HG03280 (cell line): ENCODE results near the gene DPH2.

Source experiments
- ATAC-seq: cut with Tn5 transposase; IDR thresholded peaks from one replicate; pipeline ENCODE4 v1.9.1; 2021; ENCODE audit warnings: mild to moderate bottlenecking, moderate library complexity; ENCODE audit not compliant: unreplicated experiment

The DPH2 gene

DNA sequence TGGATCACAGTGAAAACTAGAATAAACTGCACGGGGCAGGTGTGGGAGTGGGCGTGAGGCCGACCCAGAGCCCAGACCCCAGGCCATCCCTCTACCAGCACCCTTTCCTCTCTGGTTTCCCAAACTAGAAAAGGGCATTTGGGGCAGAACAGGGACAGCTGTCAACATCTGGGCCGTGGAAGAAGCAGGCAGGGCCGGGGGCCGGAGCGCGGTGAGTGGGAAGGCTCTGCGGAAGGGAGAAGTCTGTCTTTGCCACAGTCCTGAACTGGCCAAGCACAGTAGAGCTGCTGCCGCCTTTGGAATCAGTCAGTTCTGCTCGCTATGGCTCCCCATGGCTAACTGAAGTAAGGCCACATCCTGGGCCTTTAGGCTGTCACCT lies 28.2 kb downstream of the DPH2 start:
- ATAC-seq: no peak

- ATAC-seq: no peak
Measured at GRCh38 chr1:43999455-43999854, 29.6 kb downstream of the DPH2 start.

DNA sequence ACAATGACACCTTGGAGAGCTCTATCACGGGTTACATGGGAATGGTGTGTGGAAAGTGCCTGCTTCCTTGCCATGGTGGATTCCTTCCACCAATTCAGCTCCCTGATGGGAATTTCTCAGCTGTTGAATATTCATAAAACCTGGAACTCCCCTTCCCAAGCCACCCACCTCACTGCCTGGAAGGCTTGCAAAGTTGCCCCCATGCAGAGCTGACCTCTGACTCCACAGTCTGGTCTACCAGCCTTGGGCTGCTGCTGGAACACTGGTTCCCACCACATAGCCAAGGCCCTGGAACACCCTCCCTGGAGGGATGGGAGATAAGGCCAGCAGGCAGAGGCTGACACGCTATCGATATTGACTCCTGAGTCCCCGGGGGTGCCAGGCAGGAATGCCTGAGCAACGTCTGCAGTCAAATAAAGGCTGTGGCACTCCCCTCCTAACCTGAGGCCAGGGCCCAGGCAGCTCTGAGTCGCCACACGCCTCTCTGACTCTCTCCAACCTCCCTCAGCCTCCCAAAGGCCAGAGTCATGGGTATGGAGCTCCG lies 30.4 kb downstream of the DPH2 start:
- no peak for ATAC-seq

GRCh38 chr1:44002165-44002564 lies 32.4 kb downstream of the DPH2 start:
- no peak for ATAC-seq

DNA sequence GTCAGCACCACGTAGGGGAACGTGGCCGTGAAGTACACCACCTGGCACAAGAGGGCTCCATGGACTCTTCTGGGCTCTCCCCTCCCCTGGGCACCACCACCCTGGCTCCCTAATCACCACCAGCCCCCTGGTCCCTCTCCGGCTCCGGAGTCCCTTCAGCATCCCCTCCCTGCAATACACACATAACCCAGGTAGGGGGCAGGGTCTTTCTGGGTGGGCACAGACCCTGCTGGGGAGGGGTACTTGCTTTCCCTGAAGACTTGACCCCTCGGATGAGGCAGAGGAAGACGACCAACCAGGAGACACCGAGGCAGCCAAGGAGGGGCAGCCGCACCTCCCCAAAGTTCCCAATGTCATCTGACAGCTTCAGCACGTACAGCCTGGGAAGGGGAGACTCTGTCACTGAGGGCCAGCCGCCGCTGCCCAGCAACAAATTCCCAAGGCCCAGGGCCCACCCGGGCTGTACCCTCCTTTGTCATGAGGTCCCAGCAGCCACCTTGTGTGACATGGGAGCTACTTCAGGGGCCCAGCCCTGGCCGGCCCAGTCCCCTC lies 32.9 kb downstream of the DPH2 start:
- ATAC-seq: no peak

DNA sequence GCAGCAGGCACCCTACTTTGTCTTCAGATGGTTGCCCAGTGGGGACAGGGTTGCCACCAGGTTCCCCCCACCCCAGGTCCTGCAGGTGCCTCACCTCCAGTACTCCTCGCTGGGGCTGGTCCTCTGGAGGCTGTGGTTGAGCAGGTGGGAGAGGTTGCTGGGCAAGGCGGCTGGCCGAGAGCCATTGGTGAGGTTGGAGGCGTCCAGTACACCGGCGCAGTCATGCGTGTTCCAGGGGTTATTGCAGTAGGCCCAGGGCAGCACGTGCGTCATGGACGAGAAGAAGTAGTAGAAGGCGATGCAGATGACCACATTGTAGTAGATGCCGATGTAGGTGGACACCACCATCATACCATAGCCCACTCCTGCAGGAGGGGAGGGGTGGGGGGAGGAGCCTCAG lies 38.4 kb downstream of the DPH2 start:
- ATAC-seq: no peak

DNA sequence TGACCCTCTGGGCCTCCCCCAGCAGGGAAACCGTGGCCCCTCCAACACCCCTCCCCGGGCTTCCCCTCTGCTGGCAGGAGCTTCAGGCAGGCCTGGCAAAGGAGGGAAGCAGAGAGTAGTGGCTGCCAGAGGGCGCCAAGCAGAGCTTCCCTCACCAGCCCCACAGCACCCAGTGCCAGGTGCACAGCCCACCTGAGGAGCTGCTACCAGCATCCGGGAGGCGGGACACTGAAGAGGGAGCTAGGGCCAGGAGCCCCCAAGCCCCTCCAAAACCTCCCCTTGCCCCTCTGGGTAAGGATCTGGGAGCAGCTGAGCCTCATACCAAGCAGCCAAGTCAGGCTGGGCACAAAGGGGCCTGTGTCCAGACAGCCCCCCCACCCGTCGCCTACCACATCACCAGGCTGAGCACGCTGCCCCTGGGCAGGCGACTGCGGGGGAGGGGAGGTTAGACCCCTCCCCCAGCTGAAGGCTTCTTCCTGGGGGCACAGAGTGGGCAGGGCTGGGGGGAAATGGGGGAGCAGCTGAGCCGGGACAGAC lies 41.2 kb downstream of the DPH2 start:
- no peak for ATAC-seq

DNA sequence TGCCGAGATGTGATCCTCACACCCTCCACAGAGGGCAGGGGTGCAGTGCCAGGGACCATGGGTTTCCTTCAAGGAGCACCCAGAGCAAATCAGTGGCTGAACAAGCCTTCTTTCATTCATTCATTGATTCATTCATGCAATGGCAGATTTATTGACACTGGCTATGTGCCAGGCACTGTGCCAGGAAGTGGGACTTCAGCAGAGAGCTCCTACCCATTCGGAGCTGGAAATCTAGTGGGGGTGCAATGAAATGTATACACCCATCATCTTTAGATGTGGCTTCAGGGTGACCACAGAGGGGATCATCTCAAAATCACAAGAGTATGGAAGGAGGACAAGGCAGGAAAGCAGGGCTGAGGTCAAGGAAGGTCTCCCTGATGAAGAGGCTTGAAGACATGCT lies 42.6 kb downstream of the DPH2 start:
- no peak for ATAC-seq

GRCh38 chr1:44012941-44013609 lies 43.3 kb downstream of the DPH2 start:
- ATAC-seq: no peak

- ATAC-seq: no peak
Measured at GRCh38 chr1:44013949-44014348, 44.1 kb downstream of the DPH2 start.

DNA sequence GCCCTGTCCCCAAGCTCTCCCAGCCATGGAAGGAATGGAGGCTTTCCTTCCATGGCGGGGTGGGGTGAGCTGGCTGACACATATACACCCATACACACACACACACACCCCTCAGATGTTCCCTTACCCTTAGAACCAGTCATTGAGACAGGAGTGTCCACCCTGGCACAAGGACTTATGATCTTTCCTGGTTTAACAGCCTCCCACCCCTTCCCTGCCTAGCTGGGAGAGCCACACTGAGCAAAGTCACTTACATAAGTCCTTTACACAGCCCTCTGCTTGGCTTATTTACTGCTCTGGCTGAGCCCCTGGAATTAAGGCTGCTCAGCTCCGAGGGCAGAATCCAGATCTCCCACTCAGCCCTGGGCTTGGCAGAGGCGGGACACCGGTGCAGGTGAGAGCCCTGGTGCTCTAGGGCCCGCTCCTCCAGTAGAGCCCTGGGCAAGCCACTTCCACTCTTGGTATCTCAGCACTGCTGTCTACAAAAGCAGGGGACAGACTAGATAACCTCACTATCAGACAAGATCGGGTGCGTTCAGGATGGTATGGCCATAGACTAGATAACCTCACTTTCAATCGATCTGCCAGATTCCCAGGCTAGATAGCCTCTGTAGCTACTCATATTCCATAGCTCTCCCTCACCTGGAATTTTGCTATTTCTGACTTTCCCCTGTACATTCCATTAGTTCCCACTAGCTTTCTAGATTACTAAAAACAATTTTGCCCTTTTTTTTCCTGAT lies 44.7 kb downstream of the DPH2 start:
- no peak for ATAC-seq

GRCh38 chr1:44015206-44015605 lies 45.4 kb downstream of the DPH2 start:
- ATAC-seq: no peak

GRCh38 chr1:44016041-44016889 lies 46.5 kb downstream of the DPH2 start:
- no peak for ATAC-seq

GRCh38 chr1:44016890-44017400 lies 47.1 kb downstream of the DPH2 start:
- no peak for ATAC-seq

- no peak for ATAC-seq
Measured at GRCh38 chr1:44019466-44019948, 49.7 kb downstream of the DPH2 start.

- no peak for ATAC-seq
Measured at GRCh38 chr1:44020464-44020863, 50.7 kb downstream of the DPH2 start.

- no peak for ATAC-seq
Measured at GRCh38 chr1:44021156-44021555, 51.3 kb downstream of the DPH2 start.

DNA sequence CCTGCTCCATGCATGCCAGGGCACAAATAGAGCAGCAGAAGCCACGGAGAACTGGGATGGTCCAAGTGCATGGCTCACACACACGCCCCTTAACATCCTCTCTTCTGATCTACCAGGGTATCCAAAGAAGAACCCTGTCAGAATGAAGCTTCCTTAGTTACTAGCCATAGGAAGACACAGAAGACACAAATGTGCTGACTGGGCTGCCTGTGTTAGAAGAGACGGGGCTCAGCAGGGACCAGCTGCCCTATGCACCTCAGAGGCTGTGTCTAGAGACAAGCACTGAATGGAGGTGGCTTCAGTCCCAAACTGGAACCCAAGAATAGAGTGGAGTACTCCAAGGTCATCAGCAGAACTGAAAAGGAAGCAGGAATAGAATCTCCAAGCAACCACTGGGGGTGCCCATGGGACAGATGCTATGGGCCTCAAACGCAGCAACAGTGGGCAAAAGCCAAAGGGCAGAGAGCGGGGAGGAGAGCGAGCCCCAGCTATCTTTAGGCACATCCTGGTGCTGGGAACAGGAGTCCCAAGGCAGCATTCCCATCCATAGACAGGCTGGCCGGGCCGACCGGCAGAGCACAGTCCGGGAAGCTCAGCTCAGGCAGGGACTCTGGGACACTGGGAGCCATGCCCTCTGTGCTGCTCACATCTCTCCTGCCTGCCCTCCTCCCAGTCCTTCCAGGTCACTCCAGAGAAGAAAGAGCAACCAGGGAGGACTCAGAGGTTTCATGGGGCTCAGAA lies 51.9 kb downstream of the DPH2 start:
- no peak for ATAC-seq
